ENCODE measurements around the gene TXLNB. TPM values are rescaled to one million over a fixed set of nuclear protein-coding genes. Genes with fewer than 3 reads are reported as not detected.
A peak's percentile ranks its signal among the peaks of the same experiment; 100 is the strongest.

TXLNB gene
- total RNA-seq, 2 experiments from 2014 or later: 7.9 to 12.4 TPM

DNA sequence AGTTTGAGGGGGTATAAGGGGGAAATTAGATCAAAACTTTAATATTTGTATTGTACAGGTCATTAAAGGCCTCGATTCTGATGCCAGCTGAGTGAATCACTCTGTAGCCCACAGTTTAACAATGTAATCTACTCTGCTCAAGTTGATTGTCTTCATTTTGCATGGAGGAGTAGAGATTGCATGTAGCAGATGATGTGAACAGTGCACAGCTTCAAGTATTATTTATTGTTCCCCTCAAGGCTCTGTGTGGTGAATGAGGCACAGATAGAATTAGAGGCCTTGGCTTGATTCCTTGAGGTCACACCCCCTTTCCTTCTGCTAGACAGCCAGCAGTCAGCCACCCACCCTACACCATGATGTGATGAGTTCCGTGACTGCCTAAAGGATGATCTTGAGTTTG lies 38.1 kb downstream of the TXLNB start:
- H3K9me2 ChIP-seq (ENCODE audit: insufficient read depth, low read length): no peaks in the 10 kb centered on the region
- ChIA-PET POLR2A (interaction anchor here (1.3 kb wide), 1 partner anchor 12 kb away, joined by 7 read pairs; no protein-coding TSS in a partner anchor), CTCF (ENCODE audit: unreplicated experiment) (no interaction called here)
- H3K4me2 ChIP-seq (ENCODE audit: low read length): no peak overlapping the region
- no peaks in the 10 kb centered on the region for H4K20me1 ChIP-seq (ENCODE audit: insufficient read depth, low read length)
- no TSS peak for BruUV-seq (replicated peaks)
- intact Hi-C loops (cut with micrococcal nuclease; ENCODE audit: unreplicated experiment): no loop called here
- no peak for TF ChIP-seq CTCF (conservative IDR thresholded peaks at IDR 0.05; ENCODE audit: low read length)
- no peak for TF ChIP-seq EZH2phosphoT487 (IDR thresholded peaks at IDR 0.05; ENCODE audit: borderline replicate concordance, low read depth, low read length)
- no peak overlapping the region for H3K4me3 ChIP-seq (ENCODE audit: low read depth, low read length, poor library complexity, severe bottlenecking)
- no peak overlapping the region for H3K27ac ChIP-seq (ENCODE audit: low read depth, low read length, poor library complexity, severe bottlenecking)
- peaks cover 20% of the 10 kb centered on the region for H3K4me1 ChIP-seq (ENCODE audit: insufficient read depth, low read length, poor library complexity, severe bottlenecking)
- no peak for DNase-seq (ENCODE audit: low spot score)
- no peaks in the 10 kb centered on the region for H3K9me3 ChIP-seq (ENCODE audit: low read length)
- H3K36me3 ChIP-seq (ENCODE audit: insufficient read depth, low read length): peaks cover 16% of the 10 kb centered on the region
- no peaks in the 10 kb centered on the region for H3K79me2 ChIP-seq (ENCODE audit: insufficient read depth, low read depth, low read length)
- no peak overlapping the region for H2AFZ ChIP-seq (ENCODE audit: low read length)

DNA sequence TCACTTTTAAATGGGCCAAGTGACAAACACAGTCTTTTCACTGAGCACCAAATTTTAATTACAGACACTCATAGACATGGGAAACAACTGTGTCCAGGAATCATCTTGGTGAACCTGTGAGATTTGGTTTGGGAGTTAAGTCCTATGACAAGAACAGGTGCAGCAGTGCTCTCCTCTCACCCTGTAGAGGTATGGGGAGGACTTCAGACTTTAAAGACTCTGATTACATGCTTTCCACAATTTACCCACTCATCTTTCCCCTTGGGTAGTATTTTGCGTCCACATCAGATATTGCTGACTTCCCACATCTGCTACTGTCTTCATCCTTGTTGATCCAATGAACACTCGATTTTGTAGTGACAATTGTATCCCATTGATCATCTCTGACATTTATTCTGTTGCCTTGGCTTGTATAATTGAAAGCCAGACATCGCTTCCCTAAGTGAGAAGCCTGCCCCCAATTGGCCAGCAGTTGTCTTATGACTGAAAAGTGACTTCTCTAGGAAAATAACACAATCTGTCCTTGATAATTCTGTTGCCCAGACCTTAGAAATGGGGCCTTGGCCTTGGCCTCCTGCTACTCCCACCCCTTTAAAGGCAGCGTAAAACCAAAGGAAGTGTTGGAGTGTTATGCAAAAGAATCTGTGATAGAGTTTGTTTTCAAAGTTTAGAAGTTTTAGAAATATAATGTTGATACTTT lies 40.0 kb downstream of the TXLNB start:
- ChIA-PET CTCF (ENCODE audit: unreplicated experiment) (no interaction called here), POLR2A (interaction anchor here (1.0 kb wide), 1 partner anchor 11 kb away, joined by 4 read pairs; no protein-coding TSS in a partner anchor)
- H3K4me3 ChIP-seq (ENCODE audit: low read depth, low read length, poor library complexity, severe bottlenecking): no peak overlapping the region
- H3K9me3 ChIP-seq (ENCODE audit: low read length): no peaks in the 10 kb centered on the region
- H3K27ac ChIP-seq (ENCODE audit: low read depth, low read length, poor library complexity, severe bottlenecking): no peak overlapping the region
- BruUV-seq (replicated peaks): no TSS peak
- H2AFZ ChIP-seq (ENCODE audit: low read length): no peak overlapping the region
- TF ChIP-seq CTCF (conservative IDR thresholded peaks at IDR 0.05; ENCODE audit: low read length) (peak; percentile 44; the same call in 1 of the 2 replicates), EZH2phosphoT487 (IDR thresholded peaks at IDR 0.05; ENCODE audit: borderline replicate concordance, low read depth, low read length) (no peak)
- peaks cover 7% of the 10 kb centered on the region for H3K36me3 ChIP-seq (ENCODE audit: insufficient read depth, low read length)
- no peak for DNase-seq (ENCODE audit: low spot score)
- no peaks in the 10 kb centered on the region for H4K20me1 ChIP-seq (ENCODE audit: insufficient read depth, low read length)
- intact Hi-C loops (cut with micrococcal nuclease; ENCODE audit: unreplicated experiment): no loop called here
- H3K4me2 ChIP-seq (ENCODE audit: low read length): no peak overlapping the region
- no peaks in the 10 kb centered on the region for H3K9me2 ChIP-seq (ENCODE audit: insufficient read depth, low read length)
- no peaks in the 10 kb centered on the region for H3K79me2 ChIP-seq (ENCODE audit: insufficient read depth, low read depth, low read length)
- H3K4me1 ChIP-seq (ENCODE audit: insufficient read depth, low read length, poor library complexity, severe bottlenecking): peaks cover 12% of the 10 kb centered on the region

Measured in OCI-LY7 (cell line).